ENCODE measurements around the gene ALK. TPM values are rescaled to one million over a fixed set of nuclear protein-coding genes. Genes with fewer than 3 reads are reported as not detected.

Gene ALK
- total RNA-seq, 1 experiment from 2014 or later, result not detected

DNA sequence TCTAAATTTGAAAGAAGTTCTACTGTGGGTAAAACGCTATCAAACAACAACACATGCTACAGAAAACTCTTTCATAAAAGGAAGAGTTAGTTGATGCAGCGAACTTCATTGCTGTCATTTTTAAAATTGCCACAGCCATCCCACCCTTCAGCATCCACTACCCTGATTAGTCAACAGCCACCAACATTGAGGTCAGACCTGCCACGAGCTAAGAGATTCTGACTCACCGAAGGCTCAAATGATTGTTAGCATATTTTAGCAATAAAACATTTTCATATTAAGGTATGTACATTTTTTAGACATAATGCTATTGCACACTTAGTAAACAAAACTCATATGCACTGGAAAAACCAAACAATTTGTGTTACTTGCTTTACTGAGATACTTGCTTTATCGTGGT is 459.1 kb downstream of the ALK start:
- H3K4me3 Mint-ChIP-seq, result no peak overlapping the region
- H3K56ac ChIP-seq (ENCODE audit: insufficient read length, low read depth, low read length), result no peak overlapping the region
- H3K79me1 ChIP-seq (ENCODE audit: insufficient read depth, low read depth, low read length, poor library complexity, severe bottlenecking), result no peaks in the 10 kb centered on the region
- no CpG with 5 or more reads among the region's 5 CpGs for WGBS (ENCODE audit: extremely low coverage, insufficient read length, low lambda C conversion rate)
- H3K4ac ChIP-seq (ENCODE audit: low read depth, low read length), result no peak overlapping the region
- H2BK20ac ChIP-seq (ENCODE audit: low read depth, low read length, poor library complexity, severe bottlenecking), result no peak overlapping the region
- H3K27me3 ChIP-seq (ENCODE audit: insufficient read depth, low read length), result no peaks in the 10 kb centered on the region
- no peaks in the 10 kb centered on the region for H3K9me3 Mint-ChIP-seq
- no peaks in the 10 kb centered on the region for H3K79me2 ChIP-seq (ENCODE audit: insufficient read depth, low read length)
- no peak overlapping the region for H4K8ac ChIP-seq (replicated peaks; ENCODE audit: insufficient read length, low read depth, low read length)
- TF ChIP-seq, protein P1, sequence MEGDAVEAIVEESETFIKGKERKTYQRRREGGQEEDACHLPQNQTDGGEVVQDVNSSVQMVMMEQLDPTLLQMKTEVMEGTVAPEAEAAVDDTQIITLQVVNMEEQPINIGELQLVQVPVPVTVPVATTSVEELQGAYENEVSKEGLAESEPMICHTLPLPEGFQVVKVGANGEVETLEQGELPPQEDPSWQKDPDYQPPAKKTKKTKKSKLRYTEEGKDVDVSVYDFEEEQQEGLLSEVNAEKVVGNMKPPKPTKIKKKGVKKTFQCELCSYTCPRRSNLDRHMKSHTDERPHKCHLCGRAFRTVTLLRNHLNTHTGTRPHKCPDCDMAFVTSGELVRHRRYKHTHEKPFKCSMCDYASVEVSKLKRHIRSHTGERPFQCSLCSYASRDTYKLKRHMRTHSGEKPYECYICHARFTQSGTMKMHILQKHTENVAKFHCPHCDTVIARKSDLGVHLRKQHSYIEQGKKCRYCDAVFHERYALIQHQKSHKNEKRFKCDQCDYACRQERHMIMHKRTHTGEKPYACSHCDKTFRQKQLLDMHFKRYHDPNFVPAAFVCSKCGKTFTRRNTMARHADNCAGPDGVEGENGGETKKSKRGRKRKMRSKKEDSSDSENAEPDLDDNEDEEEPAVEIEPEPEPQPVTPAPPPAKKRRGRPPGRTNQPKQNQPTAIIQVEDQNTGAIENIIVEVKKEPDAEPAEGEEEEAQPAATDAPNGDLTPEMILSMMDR (conservative IDR thresholded peaks at IDR 0.05), result no peak
- no peak overlapping the region for H3K18ac ChIP-seq (ENCODE audit: insufficient read length, low read depth, low read length)
- H4K5ac ChIP-seq (ENCODE audit: insufficient read length, low read depth, low read length), result no peak overlapping the region
- no peaks in the 10 kb centered on the region for H3K9me3 ChIP-seq (ENCODE audit: control insufficient read depth, low read depth, low read length)
- no peak overlapping the region for H2BK120ac ChIP-seq (ENCODE audit: low read depth, low read length, poor library complexity, severe bottlenecking)
- H3K27me3 Mint-ChIP-seq (ENCODE audit: low read depth), result no peaks in the 10 kb centered on the region
- H3K4me1 Mint-ChIP-seq, result peaks cover 0 to 5% of the 10 kb centered on the region in 2 experiments; a peak in 3 of 4 replicates
- H3K27ac Mint-ChIP-seq, result no peak overlapping the region
- no peak overlapping the region for H3K9ac ChIP-seq (ENCODE audit: extremely low read depth, insufficient read length, low read length)
- no peak overlapping the region for H3T11ph ChIP-seq (ENCODE audit: low read length)
- no peak overlapping the region for H3K27ac ChIP-seq (ENCODE audit: insufficient read length, low read depth, low read length)
- H3K23me2 ChIP-seq (ENCODE audit: insufficient read length, low read depth, low read length, poor library complexity, severe bottlenecking), result no peaks in the 10 kb centered on the region
- H2BK15ac ChIP-seq (ENCODE audit: low read depth, low read length), result no peak overlapping the region
- H3K36me3 Mint-ChIP-seq (ENCODE audit: insufficient read depth in 1 of 3, low read depth in 3 of 3), result no peaks in the 10 kb centered on the region
- H2BK5ac ChIP-seq (ENCODE audit: insufficient read length, low read length), result no peak overlapping the region
- H3K4me1 ChIP-seq (ENCODE audit: insufficient read depth, low read length), result peaks cover 4% of the 10 kb centered on the region; the same call in 1 of the 2 replicates
- H3K14ac ChIP-seq (ENCODE audit: insufficient read depth, low read length), result no peak overlapping the region
- no peak for DNase-seq
- H4K91ac ChIP-seq (ENCODE audit: insufficient read length, low read depth, low read length), result no peak overlapping the region
- H3K23ac ChIP-seq (ENCODE audit: insufficient read length, low read depth, low read length), result no peak overlapping the region
- no peaks in the 10 kb centered on the region for H4K20me1 ChIP-seq (ENCODE audit: control insufficient read depth, insufficient read depth, insufficient read length)
- no peak overlapping the region for H3K4me2 ChIP-seq (ENCODE audit: insufficient read depth, insufficient read length, low read length)
- no peak overlapping the region for H2BK12ac ChIP-seq (ENCODE audit: insufficient read length, low read depth, low read length)
- no peak overlapping the region for H2AFZ ChIP-seq (ENCODE audit: low read length)
- no peak overlapping the region for H2AK5ac ChIP-seq (ENCODE audit: insufficient read length, low read length)
